KOPT-K1 (cell line): Measurements from ENCODE around the gene FBLN2.
"Not testable (repeated sequence)": the region's sequence is repeated elsewhere in the genome, so short reads cannot be mapped to it uniquely, and the experiment has no call there.

Experiments
- H3K27ac ChIP-seq: fragments of 200-600 bp; sonication (generic); 2 replicates; pipeline ENCODE4 v1.5.1; 2016; ENCODE audit warnings: antibody characterized with exemption, mild to moderate bottlenecking, low read depth, low read length; ENCODE audit not compliant: poor library complexity, severe bottlenecking
- H3K36me3 ChIP-seq: fragments of 200-600 bp; sonication (generic); 2 replicates; pipeline ENCODE4 v1.5.1; 2017; ENCODE audit warnings: antibody characterized with exemption, mild to moderate bottlenecking, low read length, moderate library complexity; ENCODE audit not compliant: insufficient read depth
- H3K9me3 ChIP-seq: fragments of 200-600 bp; sonication (generic); 2 replicates; pipeline ENCODE4 v1.5.1; 2017; ENCODE audit warnings: antibody characterized with exemption, low read length, mild to moderate bottlenecking; ENCODE audit not compliant: insufficient read depth, poor library complexity, severe bottlenecking

FBLN2 gene

GRCh38 chr3:13548696-13549622 is at the start of gene FBLN2:
Gene FBLN2, plus strand, starts transcription at chr3:13549125. Its CDS starts 21,231 bp downstream, at chr3:13570356.
- H3K27ac ChIP-seq, result peak within 1 kb of the TSS; percentile 55
- H3K9me3 ChIP-seq, result no peaks in the 10 kb centered on the region
- no peaks in the 10 kb centered on the region for H3K36me3 ChIP-seq

- not testable (repeated sequence) for H3K36me3 ChIP-seq, H3K9me3 ChIP-seq, H3K27ac ChIP-seq
These were observed 49.7 kb upstream of the FBLN2 start for GRCh38 chr3:13499246-13499645.

- no peaks in the 10 kb centered on the region for H3K36me3 ChIP-seq
- H3K9me3 ChIP-seq, result no peaks in the 10 kb centered on the region
- no peak overlapping the region for H3K27ac ChIP-seq
These were observed 48.6 kb upstream of the FBLN2 start for GRCh38 chr3:13500133-13500885.

- no peak overlapping the region for H3K27ac ChIP-seq
- H3K36me3 ChIP-seq, result no peaks in the 10 kb centered on the region
- H3K9me3 ChIP-seq, result no peaks in the 10 kb centered on the region
These were observed 47.9 kb upstream of the FBLN2 start for GRCh38 chr3:13501056-13501455.

- Histone ChIP-seq H3K36me3 (no peaks in the 10 kb centered on the region), H3K27ac (no peak overlapping the region), H3K9me3 (no peaks in the 10 kb centered on the region)
These were observed 47.4 kb upstream of the FBLN2 start for GRCh38 chr3:13501521-13501920.

GRCh38 chr3:13501958-13502790 is 46.8 kb upstream of the FBLN2 start:
- Histone ChIP-seq H3K9me3 (no peaks in the 10 kb centered on the region), H3K36me3 (no peaks in the 10 kb centered on the region), H3K27ac (no peak overlapping the region)

GRCh38 chr3:13502791-13503060 is 46.2 kb upstream of the FBLN2 start:
- Histone ChIP-seq H3K27ac (no peak overlapping the region), H3K9me3 (no peaks in the 10 kb centered on the region), H3K36me3 (no peaks in the 10 kb centered on the region)

GRCh38 chr3:13504161-13504831 is 44.6 kb upstream of the FBLN2 start:
- no peaks in the 10 kb centered on the region for H3K9me3 ChIP-seq
- no peaks in the 10 kb centered on the region for H3K36me3 ChIP-seq
- H3K27ac ChIP-seq, result no peak overlapping the region

GRCh38 chr3:13505147-13506130 is 43.5 kb upstream of the FBLN2 start:
- Histone ChIP-seq H3K27ac (no peak overlapping the region), H3K36me3 (no peaks in the 10 kb centered on the region), H3K9me3 (no peaks in the 10 kb centered on the region)

- no peak overlapping the region for H3K27ac ChIP-seq
- no peaks in the 10 kb centered on the region for H3K9me3 ChIP-seq
- no peaks in the 10 kb centered on the region for H3K36me3 ChIP-seq
These were observed 42.7 kb upstream of the FBLN2 start for GRCh38 chr3:13506239-13506638.

- Histone ChIP-seq H3K36me3 (no peaks in the 10 kb centered on the region), H3K27ac (no peak overlapping the region), H3K9me3 (no peaks in the 10 kb centered on the region)
These were observed 42.2 kb upstream of the FBLN2 start for GRCh38 chr3:13506680-13507079.

GRCh38 chr3:13507247-13507569 is 41.7 kb upstream of the FBLN2 start:
- no peak overlapping the region for H3K27ac ChIP-seq
- H3K9me3 ChIP-seq, result no peaks in the 10 kb centered on the region
- no peaks in the 10 kb centered on the region for H3K36me3 ChIP-seq

GRCh38 chr3:13507570-13508339 is 41.2 kb upstream of the FBLN2 start:
- Histone ChIP-seq H3K9me3 (no peaks in the 10 kb centered on the region), H3K36me3 (no peaks in the 10 kb centered on the region), H3K27ac (no peak overlapping the region)
